PC-9 (cell line): ENCODE data around the gene C6orf136. TPM values are rescaled to one million over a fixed set of nuclear protein-coding genes. Genes with fewer than 3 reads are reported as not detected.
"Not testable (repeated sequence)": the region's sequence is repeated elsewhere in the genome, so short reads cannot be mapped to it uniquely, and the experiment has no call there.

Source experiments
- Bru-seq: library from RNA; stranded (reverse); fragments of 400-500 nt; gene quantifications from one replicate; lab custom pipeline; 2021; lab: Mats Ljungman, UMichigan
- BruChase-seq, 2 experiments: library from RNA; stranded (reverse); fragments of 400-500 nt; gene quantifications; one replicate each; lab custom pipeline; 2021; lab: Mats Ljungman, UMichigan
- BruUV-seq: library from RNA; stranded (reverse); fragments of 400-500 nt; replicated peaks from 2 replicates; lab custom pipeline; 2021; lab: Mats Ljungman, UMichigan
- CTCF ChIA-PET: fragments of 300-600 bp; sonication (Branson Sonifier 250); formaldehyde crosslinking; loops from one replicate; lab custom pipeline; 2022; ENCODE audit warnings: antibody characterized with exemption; lab: Charles Lee
- POLR2A ChIA-PET: fragments of 300-600 bp; sonication (Branson Sonifier 250); formaldehyde crosslinking; loops from one replicate; lab custom pipeline; 2022; ENCODE audit warnings: antibody characterized with exemption; ENCODE audit not compliant: unreplicated experiment; lab: Charles Lee
- DNase-seq, 2 experiments: peaks; one replicate each; pipeline versions ENCODE4 v3.0.0 to v3.0.0-alpha.2; 2015 to 2022; ENCODE audit warnings: mixed read lengths in 1 of 2
- H2AFZ ChIP-seq: fragments of 200-600 bp; sonication (generic); 2 replicates; pipeline ENCODE4 v1.8.1; 2017; ENCODE audit warnings: antibody characterized with exemption
- H3F3A ChIP-seq: fragments of 200-600 bp; sonication (generic); 2 replicates; pipeline ENCODE4 v1.8.1; 2017; ENCODE audit warnings: antibody characterized with exemption, mild to moderate bottlenecking, low read depth; ENCODE audit not compliant: insufficient read depth
- H3K27ac ChIP-seq: fragments of 200-600 bp; sonication (generic); 2 replicates; pipeline ENCODE4 v1.6.1; 2016; ENCODE audit warnings: mixed run types
- H3K27me3 ChIP-seq: fragments of 200-600 bp; sonication (generic); 2 replicates; pipeline ENCODE4 v1.6.1; 2016; ENCODE audit warnings: low read depth, mixed run types; ENCODE audit not compliant: insufficient read depth
- H3K36me3 ChIP-seq: fragments of 200-600 bp; sonication (generic); 2 replicates; pipeline ENCODE4 v1.6.1; 2016; ENCODE audit warnings: low read depth, mixed run types
- H3K4me1 ChIP-seq: fragments of 200-600 bp; sonication (generic); replicated peaks from 2 replicates; pipeline ENCODE4 v1.6.1; 2016; ENCODE audit warnings: mixed run types; ENCODE audit not compliant: insufficient read depth
- H3K4me2 ChIP-seq: fragments of 200-600 bp; sonication (generic); 2 replicates; pipeline ENCODE4 v1.6.1; 2017; ENCODE audit warnings: mixed run types
- H3K4me3 ChIP-seq: fragments of 200-600 bp; sonication (generic); 2 replicates; pipeline ENCODE4 v1.6.1; 2016; ENCODE audit warnings: mixed run types
- H3K79me2 ChIP-seq: fragments of 200-600 bp; sonication (generic); 2 replicates; pipeline ENCODE4 v1.6.1; 2017; ENCODE audit warnings: low read depth, mixed run types
- H3K9me2 ChIP-seq: fragments of 200-600 bp; sonication (generic); 2 replicates; pipeline ENCODE4 v1.8.1; 2017; ENCODE audit warnings: mild to moderate bottlenecking; ENCODE audit not compliant: insufficient read depth
- H3K9me3 ChIP-seq: fragments of 200-600 bp; sonication (generic); 2 replicates; pipeline ENCODE4 v1.8.1; 2016; ENCODE audit warnings: low read depth; ENCODE audit not compliant: insufficient read depth
- H4K20me1 ChIP-seq: fragments of 200-600 bp; sonication (generic); 2 replicates; pipeline ENCODE4 v1.8.1; 2017; ENCODE audit not compliant: insufficient read depth
- CTCF ChIP-seq: fragments of 200-600 bp; sonication (generic); conservative IDR thresholded peaks from 2 replicates; pipeline ENCODE4 v1.6.1; 2017; ENCODE audit warnings: mixed run types, antibody characterized with exemption, mild to moderate bottlenecking, moderate library complexity
- EZH2 ChIP-seq: fragments of 200-600 bp; sonication (generic); IDR thresholded peaks from 2 replicates; pipeline ENCODE4 v1.8.0; 2017; ENCODE audit warnings: antibody characterized with exemption, low read depth
- intact Hi-C: fragments of 100-400 bp; cut with micrococcal nuclease; formaldehyde crosslinking; loops from one replicate; pipeline ENCODE4 v1.10.0; 2022; ENCODE audit not compliant: unreplicated experiment
- long read RNA-seq: library from polyadenylated mRNA; stranded (forward); transcript quantifications from one replicate; pipeline ENCODE4 v2.0.0, GENCODE V29; 2022
- total RNA-seq: library from RNA; stranded (reverse); gene quantifications from 2 replicates; pipeline ENCODE4 v1.2.3, GENCODE V29; 2021

C6orf136 gene
- total RNA-seq (21.2 and 33.3 TPM in 2 replicates), Bru-seq, nascent RNA (percentile 64 among the genes with signal in this experiment), BruChase-seq, experiment 1, labeled RNA remaining after a 2-hour chase (percentile 72 among the genes with signal in this experiment), BruChase-seq, experiment 2, labeled RNA remaining after a 6-hour chase (percentile 86 among the genes with signal in this experiment)
- long read RNA-seq, transcript C6orf136-203 (6 exons, 1,402 nt), result major isoform, 25 of 33 reads
- long read RNA-seq, partial matches to known transcripts, result 2 of 33 reads
- long read RNA-seq, other reads (novel, unspliced or antisense), result 4 of 33 reads

- BruUV-seq, result TSS peak; percentile 49
- peaks cover 4% of the 10 kb centered on the region; the same call in 1 of the 2 replicates for H4K20me1 ChIP-seq
- no peaks in the 10 kb centered on the region for H3K9me3 ChIP-seq
- ChIA-PET CTCF (interaction anchor here (0.6 kb wide), 1 partner anchor 29 kb away, joined by 4 read pairs; the partner anchor contains the start of gene PPP1R10), POLR2A (interaction anchor here (0.7 to 0.9 kb wide), 2 partner anchors 8 to 90 kb away, joined by 4 to 5 read pairs; no protein-coding TSS in a partner anchor)
- peak within 1 kb of the TSS; percentile 98 for H2AFZ ChIP-seq
- peak within 1 kb of the TSS; percentile 91 for H3K4me3 ChIP-seq
- peak; percentile 80 to 91 for DNase-seq
- peaks cover 18% of the 10 kb centered on the region; the same call in 1 of the 2 replicates for H3F3A ChIP-seq
- H3K27me3 ChIP-seq, result no peaks in the 10 kb centered on the region
- H3K9me2 ChIP-seq, result no peaks in the 10 kb centered on the region
- TF ChIP-seq CTCF (no peak), EZH2 (no peak)
- H3K36me3 ChIP-seq, result peaks cover 7% of the 10 kb centered on the region; the same call in 1 of the 2 replicates
- peak within 1 kb of the TSS; percentile 39; the same call in 1 of the 2 replicates for H3K27ac ChIP-seq
- H3K79me2 ChIP-seq, result peaks cover 31% of the 10 kb centered on the region
- H3K4me1 ChIP-seq, result peaks cover 8% of the 10 kb centered on the region
- intact Hi-C loops, result no loop called here
- H3K4me2 ChIP-seq, result peak within 1 kb of the TSS; percentile 96
These were observed at the start of gene C6orf136 for GRCh38 chr6:30646450-30647241. TSS of gene C6orf136 (plus strand) at chr6:30647133. CDS start at chr6:30647232, 99 bp downstream.

GRCh38 chr6:30597315-30598144, 49.4 kb upstream of the C6orf136 start:
- ChIA-PET POLR2A (interaction anchor here (0.5 to 1.1 kb wide), 4 partner anchors 17 to 133 kb away, joined by 3 to 11 read pairs (median 6); no protein-coding TSS in a partner anchor), CTCF (interaction anchor here (0.6 to 1.5 kb wide), 6 partner anchors 17 to 384 kb away, joined by 3 to 9 read pairs (median 4); no protein-coding TSS in a partner anchor)
- H3K9me3 ChIP-seq, H3K9me2 ChIP-seq, H3K4me3 ChIP-seq, H3K27ac ChIP-seq, H3K4me2 ChIP-seq, H3K4me1 ChIP-seq, BruUV-seq, H3K27me3 ChIP-seq, H3K79me2 ChIP-seq, H2AFZ ChIP-seq, H4K20me1 ChIP-seq: not testable (repeated sequence)
- intact Hi-C loops, result loop anchor here (1.0 to 2.0 kb wide), 2 partner anchors 56 to 115 kb away; no protein-coding TSS in a partner anchor
- Histone ChIP-seq H3K36me3 (peaks cover 18% of the 10 kb centered on the region), H3F3A (peaks cover 68% of the 10 kb centered on the region)
- peak; percentile 83 for TF ChIP-seq CTCF
- peak; percentile 67 to 79 for DNase-seq
